Neuronal stem cell (in vitro differentiated cells): Measurements from ENCODE around the gene TMEM108.

Source experiments
- DNase-seq: peaks from one replicate; pipeline ENCODE4 v3.0.0-alpha.2; 2013; ENCODE audit warnings: low spot score
- H2AFZ ChIP-seq: one replicate; pipeline ENCODE4 v1.6.1; 2013; ENCODE audit warnings: mild to moderate bottlenecking, low read length, inconsistent platforms
- H2AK5ac ChIP-seq: 2 replicates; pipeline ENCODE4 v1.6.1; 2013; ENCODE audit warnings: low read depth, mild to moderate bottlenecking, inconsistent platforms, low read length, moderate library complexity, mixed read lengths
- H2BK120ac ChIP-seq: 2 replicates; pipeline ENCODE4 v1.6.1; 2013; ENCODE audit warnings: low read depth, mild to moderate bottlenecking, inconsistent platforms, low read length, moderate library complexity, mixed read lengths
- H2BK12ac ChIP-seq: one replicate; pipeline ENCODE4 v1.6.1; 2013; ENCODE audit warnings: low read length, inconsistent platforms
- H2BK15ac ChIP-seq: 2 replicates; pipeline ENCODE4 v1.6.1; 2013; ENCODE audit warnings: mild to moderate bottlenecking, low read length, inconsistent platforms, mixed read lengths
- H2BK5ac ChIP-seq: one replicate; pipeline ENCODE4 v1.6.1; 2013; ENCODE audit warnings: inconsistent platforms, mild to moderate bottlenecking, low read length, moderate library complexity
- H3K14ac ChIP-seq: one replicate; pipeline ENCODE4 v1.6.1; 2013; ENCODE audit warnings: low read length, inconsistent platforms
- H3K18ac ChIP-seq: 2 replicates; pipeline ENCODE4 v1.6.1; 2013; ENCODE audit warnings: low read length, inconsistent platforms
- H3K23ac ChIP-seq: 2 replicates; pipeline ENCODE4 v1.6.1; 2013; ENCODE audit warnings: low read depth, mild to moderate bottlenecking, mixed read lengths, low read length, inconsistent platforms; ENCODE audit not compliant: poor library complexity
- H3K27ac ChIP-seq: replicated peaks from 3 replicates; pipeline ENCODE4 v1.5.1; 2013; ENCODE audit warnings: low read length, inconsistent platforms
- H3K27me3 ChIP-seq, 3 experiments: 2 replicates each; pipeline ENCODE4 v1.6.1; 2013; ENCODE audit warnings: low read length in 3 of 3, mild to moderate bottlenecking in 2 of 3, inconsistent platforms in 1 of 3, low read depth in 1 of 3, mixed read lengths in 1 of 3, moderate library complexity in 1 of 3; ENCODE audit not compliant: control insufficient read depth in 3 of 3, insufficient read depth in 3 of 3
- H3K36me3 ChIP-seq, 2 donors: replicated peaks in 1 of 2; 2 replicates each; pipeline ENCODE4 v1.6.1; 2013; ENCODE audit warnings: low read length in 2 of 2; ENCODE audit not compliant: control insufficient read depth in 2 of 2, insufficient read depth in 2 of 2
- H3K4ac ChIP-seq: 2 replicates; pipeline ENCODE4 v1.6.1; 2013; ENCODE audit warnings: inconsistent platforms, mild to moderate bottlenecking, low read length, moderate library complexity
- H3K4me1 ChIP-seq, 2 donors: 1 replicate in 1 of 2; 2 replicates in 1 of 2; pipeline ENCODE4 v1.6.1; 2013; ENCODE audit warnings: low read length in 2 of 2, low read depth in 1 of 2; ENCODE audit not compliant: control insufficient read depth in 2 of 2, insufficient read depth in 1 of 2
- H3K4me2 ChIP-seq: one replicate; pipeline ENCODE4 v1.6.1; 2013; ENCODE audit warnings: mild to moderate bottlenecking, low read length, inconsistent platforms; ENCODE audit not compliant: insufficient read depth, poor library complexity, severe bottlenecking
- H3K4me3 ChIP-seq, 2 donors: 2 replicates each; pipeline ENCODE4 v1.5.1; 2013; ENCODE audit warnings: low read length in 2 of 2, mild to moderate bottlenecking in 2 of 2, inconsistent platforms in 1 of 2, moderate library complexity in 1 of 2
- H3K79me1 ChIP-seq: one replicate; pipeline ENCODE4 v1.6.1; 2013; ENCODE audit warnings: low read depth, mild to moderate bottlenecking, inconsistent platforms, low read length, moderate library complexity
- H3K9ac ChIP-seq: one replicate; pipeline ENCODE4 v1.6.1; 2013; ENCODE audit warnings: mild to moderate bottlenecking, low read depth, low read length, inconsistent platforms; ENCODE audit not compliant: poor library complexity
- H3K9me3 ChIP-seq, 2 donors: replicated peaks in 1 of 2; 2 replicates each; pipeline versions ENCODE3 to v1.6.1; 2013; ENCODE audit warnings: low read length in 2 of 2, mild to moderate bottlenecking in 2 of 2, inconsistent platforms in 1 of 2, low read depth in 1 of 2, mixed read lengths in 1 of 2, moderate library complexity in 1 of 2; ENCODE audit not compliant: control insufficient read depth in 2 of 2, insufficient read depth in 1 of 2
- H4K8ac ChIP-seq: one replicate; pipeline ENCODE4 v1.6.1; 2013; ENCODE audit warnings: low read depth, mild to moderate bottlenecking, inconsistent platforms, low read length, moderate library complexity
- H4K91ac ChIP-seq: one replicate; pipeline ENCODE4 v1.6.1; 2013; ENCODE audit warnings: low read length, low read depth, mild to moderate bottlenecking, inconsistent platforms; ENCODE audit not compliant: poor library complexity
- WGBS, 2 donors: extraction: QIAGEN DNeasy Blood & Tissue Kit; methylation state at CpG; one replicate each; pipeline ENCODE4 v1.1.7; 2013; ENCODE audit warnings: missing lambda C conversion rate in 2 of 2, mixed read lengths in 1 of 2; ENCODE audit not compliant: insufficient read length in 2 of 2, insufficient replicate concordance in 1 of 2; ENCODE audit errors: extremely low coverage in 2 of 2; 5-methylcytosine and 5-hydroxymethylcytosine counted together

TMEM108 gene

DNA sequence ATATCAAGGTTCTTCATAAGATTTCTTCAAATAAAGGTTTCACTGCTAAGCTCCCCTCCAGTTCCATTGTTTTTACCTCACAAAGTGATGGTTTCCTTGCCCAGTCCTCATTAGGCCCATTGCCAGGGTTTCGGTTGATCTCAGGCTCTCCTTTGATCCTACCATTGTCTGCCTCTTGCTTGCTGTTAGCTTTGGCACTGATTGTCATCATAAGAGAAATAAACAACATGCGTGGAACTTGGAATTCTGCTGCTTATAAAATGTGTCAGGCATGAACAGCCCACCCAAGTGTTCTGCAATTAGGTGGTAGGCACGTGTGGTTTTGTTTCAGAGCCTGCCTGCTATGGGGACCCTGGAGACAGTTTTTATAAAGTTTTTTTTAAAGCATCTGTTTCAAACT lies 254.1 kb downstream of the TMEM108 start:
- no peak overlapping the region for H2BK12ac ChIP-seq
- no peak overlapping the region for H3K14ac ChIP-seq
- H2AK5ac ChIP-seq, result no peak overlapping the region
- H3K36me3 ChIP-seq, result no peaks in the 10 kb centered on the region
- no CpG with 5 or more reads among the region's 3 CpGs for whole genome bisulfite sequencing, 2 donors
- no peak overlapping the region for H3K4me3 ChIP-seq
- no peaks in the 10 kb centered on the region for H3K79me1 ChIP-seq
- H2BK5ac ChIP-seq, result no peak overlapping the region
- no peak overlapping the region for H3K23ac ChIP-seq
- H3K4me1 ChIP-seq, result peaks cover 0 to 2% of the 10 kb centered on the region in 2 donors
- no peak overlapping the region for H3K9ac ChIP-seq
- H3K4me2 ChIP-seq, result no peak overlapping the region
- H2AFZ ChIP-seq, result no peak overlapping the region
- no peak overlapping the region for H2BK120ac ChIP-seq
- no peak overlapping the region for H2BK15ac ChIP-seq
- no peak overlapping the region for H3K4ac ChIP-seq
- no peak for DNase-seq
- H3K18ac ChIP-seq, result no peak overlapping the region
- no peaks in the 10 kb centered on the region for H3K9me3 ChIP-seq
- H3K27me3 ChIP-seq, result no peaks in the 10 kb centered on the region
- no peak overlapping the region for H4K8ac ChIP-seq
- no peak overlapping the region for H3K27ac ChIP-seq
- no peak overlapping the region for H4K91ac ChIP-seq

DNA sequence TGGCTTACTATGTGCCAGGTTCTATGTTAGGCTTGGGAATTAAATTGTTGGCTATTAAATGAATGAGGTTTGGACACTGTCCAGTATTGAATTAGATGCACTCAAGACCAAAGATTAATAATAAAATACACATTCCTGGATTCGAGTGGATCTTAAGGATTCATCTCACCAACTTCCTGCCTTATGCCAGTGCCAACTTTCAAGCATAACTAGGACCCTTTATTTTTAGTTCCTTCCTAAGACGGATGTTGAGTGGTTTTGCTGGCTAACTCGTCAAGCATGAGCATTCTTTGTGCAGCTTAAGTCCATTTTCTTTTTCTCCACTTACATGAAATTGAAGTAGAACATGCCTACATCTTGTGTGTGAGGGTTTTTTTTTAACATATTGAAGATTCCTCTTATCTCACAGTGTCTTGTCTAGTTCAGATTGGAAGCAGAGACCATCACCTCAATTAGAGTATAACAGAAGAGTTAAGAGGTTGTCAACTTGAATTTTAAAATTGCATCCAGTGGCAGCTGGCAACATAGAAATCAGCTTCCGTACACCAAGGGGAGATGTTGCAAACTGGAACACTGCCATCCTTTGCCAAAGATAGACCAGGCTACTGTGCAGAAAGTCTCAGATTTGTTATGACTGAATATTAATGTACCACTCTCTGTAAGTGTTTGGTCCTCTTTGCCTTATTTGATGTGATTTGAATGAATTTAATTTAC lies 255.4 kb downstream of the TMEM108 start:
- H2BK15ac ChIP-seq, result no peak overlapping the region
- no peaks in the 10 kb centered on the region for H3K27me3 ChIP-seq
- H3K23ac ChIP-seq, result no peak overlapping the region
- no peak overlapping the region for H2BK120ac ChIP-seq
- H3K36me3 ChIP-seq, result no peaks in the 10 kb centered on the region
- no peak overlapping the region for H3K27ac ChIP-seq
- H3K9ac ChIP-seq, result no peak overlapping the region
- no peak overlapping the region for H4K91ac ChIP-seq
- peaks cover 0 to 2% of the 10 kb centered on the region in 2 donors for H3K4me1 ChIP-seq
- no peak overlapping the region for H2BK5ac ChIP-seq
- H3K14ac ChIP-seq, result no peak overlapping the region
- no peaks in the 10 kb centered on the region for H3K79me1 ChIP-seq
- H3K9me3 ChIP-seq, result no peaks in the 10 kb centered on the region
- H3K4me2 ChIP-seq, result no peak overlapping the region
- no peak for DNase-seq
- no peak overlapping the region for H2AFZ ChIP-seq
- no peak overlapping the region for H4K8ac ChIP-seq
- H3K4ac ChIP-seq, result no peak overlapping the region
- H3K4me3 ChIP-seq, result no peak overlapping the region
- WGBS, 2 donors, result no CpG with 5 or more reads among the region's 4 CpGs
- H2BK12ac ChIP-seq, result no peak overlapping the region
- no peak overlapping the region for H2AK5ac ChIP-seq
- H3K18ac ChIP-seq, result no peak overlapping the region

DNA sequence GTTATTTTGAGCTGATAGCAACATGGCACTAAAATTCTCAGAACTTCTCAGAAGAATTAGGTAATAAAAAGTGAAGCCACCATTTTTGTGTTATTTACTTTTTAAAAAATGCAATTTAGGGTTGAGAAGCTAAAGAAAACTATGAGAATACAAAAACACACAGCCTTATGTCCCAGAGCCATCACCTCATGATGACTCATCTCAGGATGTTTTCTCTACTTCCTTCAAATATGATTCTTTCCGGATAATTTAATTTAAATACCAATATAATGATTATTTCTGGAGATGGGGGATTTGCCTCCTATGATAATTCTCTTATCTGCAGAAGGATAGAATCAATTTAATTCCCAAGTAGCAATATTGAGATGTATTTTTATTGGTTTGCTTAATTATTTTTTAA lies 256.1 kb downstream of the TMEM108 start:
- Histone ChIP-seq H3K23ac (no peak overlapping the region), H2AFZ (no peak overlapping the region), H2BK12ac (no peak overlapping the region), H3K4me2 (no peak overlapping the region), H2AK5ac (no peak overlapping the region), H3K9ac (no peak overlapping the region), H3K27me3 (no peaks in the 10 kb centered on the region), H4K8ac (no peak overlapping the region), H3K4me3 (no peak overlapping the region), H2BK120ac (no peak overlapping the region), H3K18ac (no peak overlapping the region), H2BK5ac (no peak overlapping the region), H3K4me1 (peaks cover 0 to 2% of the 10 kb centered on the region in 2 donors), H3K4ac (no peak overlapping the region), H3K36me3 (no peaks in the 10 kb centered on the region), H4K91ac (no peak overlapping the region), H3K79me1 (no peaks in the 10 kb centered on the region), H2BK15ac (no peak overlapping the region), H3K27ac (no peak overlapping the region), H3K9me3 (no peaks in the 10 kb centered on the region), H3K14ac (no peak overlapping the region)
- no CpG with 5 or more reads among the region's 1 CpG for WGBS, 2 donors
- no peak for DNase-seq

DNA sequence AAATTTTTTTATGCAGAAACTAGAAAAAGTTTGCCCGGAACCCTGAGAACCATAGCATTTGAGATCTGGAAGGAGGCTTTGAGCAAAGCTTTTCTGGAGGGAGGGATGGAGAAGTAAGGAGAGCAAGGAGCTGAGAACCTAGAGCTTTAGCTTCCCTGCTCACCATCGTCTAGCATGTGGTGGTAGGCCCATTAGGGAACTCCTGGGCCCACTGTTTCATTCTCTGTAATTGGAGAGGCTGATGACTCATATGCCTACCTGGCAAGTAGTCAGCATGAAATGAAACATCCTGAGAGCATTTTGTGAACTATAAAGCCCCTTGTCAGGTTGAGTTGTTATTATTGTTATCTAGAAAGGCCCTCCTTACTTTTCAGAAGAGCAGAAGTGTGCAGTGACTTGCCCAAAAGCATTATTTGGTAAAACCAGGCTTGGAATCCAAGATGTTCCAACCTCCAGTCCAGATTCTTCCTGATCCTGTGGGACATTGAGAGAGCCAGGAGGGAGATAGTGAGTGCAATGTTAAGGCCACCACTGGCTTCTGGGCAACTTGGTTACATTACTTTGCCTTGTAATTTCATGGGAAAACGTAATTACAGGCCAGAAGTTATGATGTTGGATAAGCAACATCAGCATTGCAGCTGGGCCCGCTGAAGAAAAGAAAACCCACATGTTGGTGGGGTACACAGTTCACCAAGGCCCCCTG lies 257.2 kb downstream of the TMEM108 start:
- H3K27ac ChIP-seq, result no peak overlapping the region
- no peak overlapping the region for H3K23ac ChIP-seq
- peaks cover 2 to 4% of the 10 kb centered on the region in 2 donors for H3K4me1 ChIP-seq
- no peaks in the 10 kb centered on the region for H3K79me1 ChIP-seq
- DNase-seq, result no peak
- no peak overlapping the region for H4K91ac ChIP-seq
- no peak overlapping the region for H3K4me2 ChIP-seq
- no peak overlapping the region for H3K14ac ChIP-seq
- no peaks in the 10 kb centered on the region for H3K27me3 ChIP-seq
- no peak overlapping the region for H2BK5ac ChIP-seq
- H2AK5ac ChIP-seq, result no peak overlapping the region
- H2BK15ac ChIP-seq, result no peak overlapping the region
- H2BK120ac ChIP-seq, result no peak overlapping the region
- H2BK12ac ChIP-seq, result no peak overlapping the region
- no peak overlapping the region for H3K4ac ChIP-seq
- no peak overlapping the region for H2AFZ ChIP-seq
- H3K9ac ChIP-seq, result no peak overlapping the region
- no peak overlapping the region for H3K18ac ChIP-seq
- H3K9me3 ChIP-seq, result no peaks in the 10 kb centered on the region
- H4K8ac ChIP-seq, result no peak overlapping the region
- no peak overlapping the region for H3K4me3 ChIP-seq
- WGBS, 2 donors, result no CpG with 5 or more reads among the region's 4 CpGs
- H3K36me3 ChIP-seq, result no peaks in the 10 kb centered on the region
